Measurements from ENCODE around the gene SOCS3.
A peak's percentile ranks its signal among the peaks of the same experiment; 100 is the strongest.
"Not testable (repeated sequence)": the region's sequence is repeated elsewhere in the genome, so short reads cannot be mapped to it uniquely, and the experiment has no call there.

Gene SOCS3

DNA sequence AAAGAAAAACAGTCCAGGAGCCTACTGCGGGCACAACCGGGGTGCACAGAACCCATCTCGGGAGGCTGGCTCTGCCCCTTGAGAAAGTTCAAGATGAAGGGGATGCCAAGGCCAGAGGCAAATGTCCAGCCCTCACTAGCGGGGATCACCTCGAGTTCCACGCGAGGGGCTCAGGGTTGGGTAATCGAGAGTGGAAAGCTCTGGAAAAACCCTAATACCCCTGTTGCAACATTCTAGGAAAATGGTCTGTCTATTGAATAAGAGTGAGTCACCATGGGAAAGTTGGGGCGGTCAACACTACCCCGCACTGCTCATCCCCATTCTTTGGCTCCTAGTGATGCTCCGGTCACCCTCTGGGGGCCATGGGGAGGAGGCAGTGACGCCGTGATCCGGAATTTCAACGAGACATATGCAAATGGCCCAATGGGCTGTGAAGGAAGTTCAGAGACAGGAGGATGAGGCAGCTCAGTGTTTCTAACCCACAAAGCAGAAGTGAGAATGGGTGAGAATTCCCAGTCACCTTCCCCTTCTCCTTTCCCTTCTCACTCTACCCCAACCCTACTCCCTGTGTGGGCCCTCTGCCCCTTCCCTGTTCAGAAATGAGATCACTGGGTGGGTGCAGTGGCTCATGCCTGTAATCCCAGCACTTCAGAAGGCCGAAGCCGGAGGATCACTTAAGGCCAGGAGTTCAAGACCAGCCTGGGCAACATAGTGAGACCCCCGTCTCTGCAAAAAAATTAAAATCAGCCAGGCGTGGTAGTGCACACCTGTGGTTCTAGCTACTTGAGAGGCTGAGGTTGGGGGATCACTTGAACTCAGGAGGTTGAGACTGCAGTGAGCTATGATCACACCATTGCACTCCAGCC is 22.4 kb downstream of the SOCS3 start:
- peaks cover 4 to 20% (median 17%) of the 10 kb centered on the region in 5 donors for H3K4me1 ChIP-seq (ENCODE audit: control insufficient read depth in 5 of 5, insufficient read depth in 5 of 5, low read length in 5 of 5)

DNA sequence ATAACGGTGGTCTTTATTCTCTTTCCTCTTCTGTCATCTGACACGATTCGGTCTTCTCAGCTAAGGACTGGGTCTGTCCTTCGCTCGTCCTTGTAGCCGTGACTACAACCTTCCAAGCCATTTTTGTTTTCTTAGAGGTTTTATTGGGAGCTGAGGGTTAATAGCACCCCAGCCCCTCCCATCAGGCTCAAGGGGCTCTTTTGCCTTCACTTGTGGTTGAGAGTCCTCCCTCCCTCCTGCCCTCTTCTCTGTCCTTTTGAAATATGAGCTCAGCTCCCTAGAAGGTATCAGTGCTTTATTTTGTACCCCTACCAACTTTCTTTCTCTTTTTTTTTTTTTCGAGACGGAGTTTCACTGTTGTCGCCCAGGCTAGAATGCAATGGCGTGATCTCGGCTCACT is 24.7 kb downstream of the SOCS3 start:
- H3K4me1 ChIP-seq (ENCODE audit: control insufficient read depth in 5 of 5, insufficient read depth in 5 of 5, low read length in 5 of 5) = peaks cover 4 to 19% (median 14%) of the 10 kb centered on the region in 5 donors
- H3K36me3 ChIP-seq (ENCODE audit: control insufficient read depth in 5 of 5, insufficient read depth in 5 of 5, low read length in 5 of 5) = no peaks in the 10 kb centered on the region
- no peak overlapping the region for H3K4me3 ChIP-seq (ENCODE audit: low read depth in 1 of 5, low read length in 5 of 5)
- no peak overlapping the region for H3K27ac ChIP-seq (ENCODE audit: low read depth, low read length)
- no peaks in the 10 kb centered on the region for H3K9me3 ChIP-seq (ENCODE audit: control insufficient read depth in 5 of 5, low read length in 5 of 5)
- peaks cover 0 to 2% (median 0%) of the 10 kb centered on the region in 5 donors for H3K27me3 ChIP-seq (ENCODE audit: control insufficient read depth in 5 of 5, insufficient read depth in 4 of 5, low read length in 5 of 5)
- H3K9ac ChIP-seq (ENCODE audit: low read length in 5 of 5) = no peak overlapping the region

More for the DNA sequence above, 22.4 kb downstream of the SOCS3 start:
- Histone ChIP-seq H3K27ac (ENCODE audit: low read depth, low read length) (peak overlapping the region; percentile 27), H3K4me3 (ENCODE audit: low read depth in 1 of 5, low read length in 5 of 5) (no peak overlapping the region), H3K36me3 (ENCODE audit: control insufficient read depth in 5 of 5, insufficient read depth in 5 of 5, low read length in 5 of 5) (no peaks in the 10 kb centered on the region), H3K9me3 (ENCODE audit: control insufficient read depth in 5 of 5, low read length in 5 of 5) (no peaks in the 10 kb centered on the region), H3K27me3 (ENCODE audit: control insufficient read depth in 5 of 5, insufficient read depth in 4 of 5, low read length in 5 of 5) (peaks cover 0 to 2% (median 0%) of the 10 kb centered on the region in 5 donors), H3K9ac (ENCODE audit: low read length in 5 of 5) (peak overlapping the region in 1 of 5 donors; percentile 28)

DNA sequence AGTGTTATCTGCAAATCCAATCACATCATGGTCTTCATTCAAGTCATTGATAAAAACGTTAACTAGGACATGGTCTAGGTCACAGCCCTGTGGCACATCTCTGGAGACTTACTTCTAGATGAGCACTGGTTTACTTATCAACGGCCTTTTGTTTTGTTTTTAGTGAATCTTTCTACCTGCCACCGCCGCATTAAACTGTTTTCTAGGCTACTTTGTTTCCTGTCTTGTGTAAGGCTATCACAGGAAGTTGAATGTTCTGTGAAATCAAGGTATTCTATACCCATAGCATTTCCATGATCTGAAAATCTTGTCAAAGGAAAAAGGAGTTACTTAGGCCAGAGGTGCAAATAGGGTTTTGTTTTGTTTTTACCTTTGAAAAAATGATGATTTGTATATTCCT is 26.9 kb downstream of the SOCS3 start:
- Histone ChIP-seq H3K36me3 (ENCODE audit: control insufficient read depth in 5 of 5, insufficient read depth in 5 of 5, low read length in 5 of 5) (no peaks in the 10 kb centered on the region), H3K9ac (ENCODE audit: low read length in 5 of 5) (no peak overlapping the region), H3K4me3 (ENCODE audit: low read depth in 1 of 5, low read length in 5 of 5) (no peak overlapping the region), H3K27ac (ENCODE audit: low read depth, low read length) (no peak overlapping the region), H3K27me3 (ENCODE audit: control insufficient read depth in 5 of 5, insufficient read depth in 4 of 5, low read length in 5 of 5) (peaks cover 0 to 2% (median 0%) of the 10 kb centered on the region in 5 donors), H3K9me3 (ENCODE audit: control insufficient read depth in 5 of 5, low read length in 5 of 5) (no peaks in the 10 kb centered on the region), H3K4me1 (ENCODE audit: control insufficient read depth in 5 of 5, insufficient read depth in 5 of 5, low read length in 5 of 5) (peaks cover 4 to 33% (median 31%) of the 10 kb centered on the region in 5 donors)

DNA sequence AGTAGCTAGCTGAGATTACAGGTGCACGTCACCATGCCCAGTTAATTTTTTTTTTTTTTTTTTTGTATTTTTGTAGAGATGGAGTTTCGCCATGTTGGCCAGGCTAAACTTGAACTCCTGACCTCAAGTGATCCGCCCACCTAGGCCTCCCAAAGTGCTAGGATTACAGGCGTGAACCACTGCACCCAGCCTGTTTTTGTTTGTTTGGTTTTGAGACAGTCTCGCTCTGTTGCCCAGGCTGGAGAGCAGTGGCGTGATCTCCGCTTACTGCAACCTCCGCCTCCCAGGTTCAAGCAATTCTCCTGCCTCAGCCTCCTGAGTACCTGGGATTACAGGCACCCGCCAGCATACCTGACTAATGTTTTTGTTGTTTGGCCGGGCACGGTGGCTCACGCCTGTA is 28.5 kb downstream of the SOCS3 start:
- H3K27ac ChIP-seq (ENCODE audit: low read depth, low read length); H3K9ac ChIP-seq (ENCODE audit: low read length in 5 of 5); H3K9me3 ChIP-seq (ENCODE audit: control insufficient read depth in 5 of 5, low read length in 5 of 5); H3K4me3 ChIP-seq (ENCODE audit: low read depth in 1 of 5, low read length in 5 of 5); H3K27me3 ChIP-seq (ENCODE audit: control insufficient read depth in 5 of 5, insufficient read depth in 4 of 5, low read length in 5 of 5); H3K36me3 ChIP-seq (ENCODE audit: control insufficient read depth in 5 of 5, insufficient read depth in 5 of 5, low read length in 5 of 5): not testable (repeated sequence)
- peaks cover 0 to 32% (median 25%) of the 10 kb centered on the region in 5 donors for H3K4me1 ChIP-seq (ENCODE audit: control insufficient read depth in 5 of 5, insufficient read depth in 5 of 5, low read length in 5 of 5)

DNA sequence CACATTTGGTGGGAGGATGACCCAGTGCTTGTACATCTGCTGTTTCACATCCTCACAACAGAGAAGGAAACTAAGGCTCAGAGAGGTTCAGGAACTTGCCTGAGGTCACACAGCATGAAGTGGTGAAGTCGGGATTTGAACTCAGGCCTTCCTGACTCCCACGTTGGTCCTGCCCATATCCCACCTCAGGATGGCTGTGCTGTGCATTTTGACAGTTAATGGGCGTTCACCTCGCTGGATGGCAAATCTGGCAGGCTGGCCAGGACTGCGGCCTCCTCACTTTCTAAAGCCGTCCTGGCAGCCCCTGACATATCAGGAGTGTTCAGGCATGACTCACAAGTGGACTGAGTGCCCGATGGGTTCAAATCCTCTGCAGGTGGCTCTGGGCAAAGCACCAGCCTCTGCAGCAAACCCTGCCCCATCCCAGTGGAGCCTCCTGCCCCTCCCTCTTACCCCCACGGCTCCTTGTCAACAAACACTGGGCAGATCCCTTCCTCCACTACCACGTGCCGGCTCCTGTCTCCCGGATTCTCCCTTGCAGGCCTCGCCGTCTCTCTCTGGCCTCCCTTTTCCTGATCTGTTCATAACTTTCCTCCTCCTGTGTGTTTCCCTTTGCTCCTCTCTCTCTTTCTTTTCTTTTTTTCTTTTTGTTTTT is 29.2 kb downstream of the SOCS3 start:
- Histone ChIP-seq H3K4me1 (ENCODE audit: control insufficient read depth in 5 of 5, insufficient read depth in 5 of 5, low read length in 5 of 5) (peaks cover 0 to 37% (median 31%) of the 10 kb centered on the region in 5 donors), H3K27me3 (ENCODE audit: control insufficient read depth in 5 of 5, insufficient read depth in 4 of 5, low read length in 5 of 5) (no peaks in the 10 kb centered on the region), H3K4me3 (ENCODE audit: low read depth in 1 of 5, low read length in 5 of 5) (no peak overlapping the region), H3K9me3 (ENCODE audit: control insufficient read depth in 5 of 5, low read length in 5 of 5) (no peaks in the 10 kb centered on the region), H3K27ac (ENCODE audit: low read depth, low read length) (no peak overlapping the region), H3K9ac (ENCODE audit: low read length in 5 of 5) (no peak overlapping the region), H3K36me3 (ENCODE audit: control insufficient read depth in 5 of 5, insufficient read depth in 5 of 5, low read length in 5 of 5) (no peaks in the 10 kb centered on the region)

DNA sequence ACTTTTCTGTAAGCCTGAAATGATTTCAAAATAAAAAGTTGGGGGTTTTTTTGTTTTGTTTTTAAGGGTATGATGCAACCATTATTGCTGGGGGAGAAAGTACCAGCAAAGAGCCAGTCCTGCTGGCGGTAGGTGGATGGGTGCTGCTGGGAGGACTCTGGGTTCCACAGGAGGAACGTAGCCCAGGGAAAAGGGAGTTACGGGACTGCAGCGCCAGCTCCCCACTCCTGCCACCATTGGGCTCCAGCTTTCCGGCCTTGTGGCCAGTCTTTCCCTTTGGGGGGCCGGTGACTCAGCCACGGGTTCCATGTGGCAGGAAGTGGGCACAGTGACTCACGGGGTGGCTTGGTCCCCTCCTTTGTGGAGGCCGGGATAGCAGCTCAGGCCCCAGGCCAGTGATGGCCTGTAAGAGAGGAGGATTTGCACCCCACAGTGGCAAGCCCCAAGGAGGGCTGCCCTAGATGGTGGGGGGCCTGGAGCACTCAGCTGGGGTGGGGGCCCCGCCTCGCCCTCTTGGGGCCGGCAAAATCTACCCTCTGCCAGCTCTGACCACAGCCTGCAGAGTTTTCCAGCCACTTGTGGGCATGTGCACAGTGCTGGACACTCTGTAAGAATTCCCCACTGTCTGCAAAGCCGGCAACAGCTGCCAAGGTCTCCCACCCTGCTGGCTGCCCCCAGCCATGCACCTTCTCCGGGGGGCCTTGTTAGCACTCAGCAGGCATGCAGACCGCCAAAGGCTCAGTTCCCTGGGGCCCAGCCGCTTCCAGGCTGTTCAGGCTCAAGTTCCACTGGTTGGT is 30.4 kb downstream of the SOCS3 start:
- peak overlapping the region in 2 of 5 donors; percentile 62 to 75 for H3K9ac ChIP-seq (ENCODE audit: low read length in 5 of 5)
- H3K9me3 ChIP-seq (ENCODE audit: control insufficient read depth in 5 of 5, low read length in 5 of 5) = no peaks in the 10 kb centered on the region
- H3K27me3 ChIP-seq (ENCODE audit: control insufficient read depth in 5 of 5, insufficient read depth in 4 of 5, low read length in 5 of 5) = no peaks in the 10 kb centered on the region
- H3K4me1 ChIP-seq (ENCODE audit: control insufficient read depth in 5 of 5, insufficient read depth in 5 of 5, low read length in 5 of 5) = peaks cover 8 to 45% (median 39%) of the 10 kb centered on the region in 5 donors
- no peaks in the 10 kb centered on the region for H3K36me3 ChIP-seq (ENCODE audit: control insufficient read depth in 5 of 5, insufficient read depth in 5 of 5, low read length in 5 of 5)
- no peak overlapping the region for H3K4me3 ChIP-seq (ENCODE audit: low read depth in 1 of 5, low read length in 5 of 5)
- peak overlapping the region; percentile 88 for H3K27ac ChIP-seq (ENCODE audit: low read depth, low read length)

DNA sequence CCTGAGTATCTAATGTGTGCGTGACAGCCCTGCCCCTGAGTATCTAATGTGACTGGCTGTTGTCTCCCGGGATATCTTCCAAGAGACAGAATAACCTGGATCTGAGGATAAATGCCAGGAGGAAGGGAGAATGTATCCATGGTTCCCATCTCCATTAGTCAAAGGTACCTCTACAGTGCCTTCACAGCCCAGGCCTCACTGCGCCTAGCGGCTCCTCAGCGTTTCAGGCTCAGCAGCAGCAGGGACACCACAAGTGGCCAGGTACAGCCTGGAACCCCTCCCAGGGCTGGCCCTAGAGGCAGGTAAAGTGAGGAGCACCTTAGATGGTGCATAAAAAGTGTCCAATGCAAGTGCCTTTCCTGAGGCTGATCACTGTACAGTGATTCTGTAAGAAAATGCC is 32.0 kb downstream of the SOCS3 start:
- Histone ChIP-seq H3K4me3 (ENCODE audit: low read depth in 1 of 5, low read length in 5 of 5) (no peak overlapping the region), H3K27me3 (ENCODE audit: control insufficient read depth in 5 of 5, insufficient read depth in 4 of 5, low read length in 5 of 5) (no peaks in the 10 kb centered on the region), H3K27ac (ENCODE audit: low read depth, low read length) (no peak overlapping the region), H3K4me1 (ENCODE audit: control insufficient read depth in 5 of 5, insufficient read depth in 5 of 5, low read length in 5 of 5) (peaks cover 14 to 60% (median 52%) of the 10 kb centered on the region in 5 donors), H3K9me3 (ENCODE audit: control insufficient read depth in 5 of 5, low read length in 5 of 5) (no peaks in the 10 kb centered on the region), H3K9ac (ENCODE audit: low read length in 5 of 5) (no peak overlapping the region), H3K36me3 (ENCODE audit: control insufficient read depth in 5 of 5, insufficient read depth in 5 of 5, low read length in 5 of 5) (no peaks in the 10 kb centered on the region)

DNA sequence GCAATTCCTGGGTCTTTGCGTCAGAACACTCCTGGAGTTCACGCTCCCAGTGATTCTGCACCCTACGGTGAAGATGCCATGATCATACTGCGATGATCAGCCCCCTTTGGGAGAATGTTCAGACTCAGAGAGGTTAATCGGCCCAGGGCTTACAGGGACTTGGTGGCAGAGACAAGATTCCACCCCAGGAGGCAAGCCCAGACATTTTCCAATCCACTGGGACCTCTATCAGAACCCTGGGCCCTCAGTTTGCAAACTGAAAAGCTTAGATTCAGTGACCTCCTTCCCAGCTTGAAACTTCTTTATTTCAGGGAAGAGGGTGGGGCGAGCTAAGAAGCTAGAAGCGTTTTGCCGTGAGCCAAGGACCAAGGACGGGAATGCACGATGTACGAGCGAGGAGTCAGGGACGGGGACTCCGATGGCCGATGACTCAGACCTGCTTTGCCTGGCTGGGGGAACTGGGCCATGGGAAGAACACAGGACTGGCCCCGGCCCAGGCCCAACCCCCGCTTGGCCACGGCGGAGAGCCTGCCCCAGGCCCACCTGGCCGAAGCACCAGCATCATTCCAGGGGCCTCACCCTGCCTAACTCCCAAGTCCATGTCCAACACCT is 34.7 kb downstream of the SOCS3 start:
- peak overlapping the region; percentile 89 for H3K27ac ChIP-seq (ENCODE audit: low read depth, low read length)
- H3K36me3 ChIP-seq (ENCODE audit: control insufficient read depth in 5 of 5, insufficient read depth in 5 of 5, low read length in 5 of 5) = no peaks in the 10 kb centered on the region
- no peaks in the 10 kb centered on the region for H3K9me3 ChIP-seq (ENCODE audit: control insufficient read depth in 5 of 5, low read length in 5 of 5)
- H3K9ac ChIP-seq (ENCODE audit: low read length in 5 of 5) = peak overlapping the region; percentile 2 to 87 (median 71)
- peak overlapping the region in 3 of 5 donors; percentile 36 to 54 (median 50) for H3K4me3 ChIP-seq (ENCODE audit: low read depth in 1 of 5, low read length in 5 of 5)
- H3K27me3 ChIP-seq (ENCODE audit: control insufficient read depth in 5 of 5, insufficient read depth in 4 of 5, low read length in 5 of 5) = no peaks in the 10 kb centered on the region
- H3K4me1 ChIP-seq (ENCODE audit: control insufficient read depth in 5 of 5, insufficient read depth in 5 of 5, low read length in 5 of 5) = peaks cover 20 to 59% (median 54%) of the 10 kb centered on the region in 5 donors

DNA sequence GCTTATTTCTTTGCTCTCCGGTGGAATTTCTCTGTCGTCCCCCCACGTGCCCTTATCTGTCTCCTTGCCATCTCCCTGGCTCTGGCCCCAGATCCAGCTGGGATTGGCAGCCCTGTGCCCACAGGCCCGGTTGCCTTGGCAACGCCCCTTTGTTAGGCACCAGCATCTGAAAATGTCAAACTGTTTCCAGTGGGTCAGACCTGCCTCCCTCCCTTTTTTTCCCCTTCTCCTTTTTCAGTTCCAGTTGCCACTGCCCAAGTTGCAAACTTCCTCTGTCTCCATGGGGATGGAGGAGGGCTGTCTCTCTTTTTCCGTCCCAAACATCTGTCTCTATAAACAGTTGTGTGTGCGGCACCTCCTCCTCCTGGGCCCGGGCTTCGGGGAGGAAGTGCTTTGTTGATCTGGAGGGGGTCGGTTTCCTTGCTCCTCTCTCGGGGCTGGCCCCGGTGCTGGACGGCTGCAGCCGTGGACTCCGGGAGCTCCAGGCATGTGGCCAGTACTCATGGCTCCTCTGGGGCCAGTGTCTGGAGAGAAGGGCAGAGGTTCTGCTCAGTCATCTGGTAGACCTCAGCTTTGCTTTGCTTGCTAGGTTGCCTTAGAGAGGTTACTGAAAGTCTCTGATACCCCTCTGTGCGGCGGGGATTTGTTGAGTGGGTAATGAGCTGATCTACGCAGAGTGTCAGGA is 35.3 kb downstream of the SOCS3 start:
- Histone ChIP-seq H3K9me3 (ENCODE audit: control insufficient read depth in 5 of 5, low read length in 5 of 5) (no peaks in the 10 kb centered on the region), H3K9ac (ENCODE audit: low read length in 5 of 5) (peak overlapping the region; percentile 2 to 87 (median 71)), H3K27ac (ENCODE audit: low read depth, low read length) (peak overlapping the region; percentile 89), H3K36me3 (ENCODE audit: control insufficient read depth in 5 of 5, insufficient read depth in 5 of 5, low read length in 5 of 5) (no peaks in the 10 kb centered on the region), H3K27me3 (ENCODE audit: control insufficient read depth in 5 of 5, insufficient read depth in 4 of 5, low read length in 5 of 5) (no peaks in the 10 kb centered on the region), H3K4me1 (ENCODE audit: control insufficient read depth in 5 of 5, insufficient read depth in 5 of 5, low read length in 5 of 5) (peaks cover 20 to 54% (median 50%) of the 10 kb centered on the region in 5 donors), H3K4me3 (ENCODE audit: low read depth in 1 of 5, low read length in 5 of 5) (peak overlapping the region in 4 of 5 donors; percentile 32 to 54 (median 43))

Data from subcutaneous abdominal adipose tissue (tissue), 5 donors.